Activated T-helper 2 cell treated with anti-CD3 and anti-CD28 coated beads, Interferon-gamma antibody, Interleukin-2, Interleukin-4, amounts not matched to agents 10 μg/mL and 5 μg/mL and 100 μg/mL, durations not matched to agents 14 hours and 24 hours and 36 hours (primary cell): ENCODE measurements around the gene MMGT1. TPM values are rescaled to one million over a fixed set of nuclear protein-coding genes. Genes with fewer than 3 reads are reported as not detected.

Experiments
- DNase-seq: peaks from one replicate; pipeline ENCODE4 v3.0.0; 2021; ENCODE audit warnings: low spot score
- H3K27ac Mint-ChIP-seq: one replicate; pipeline ENCODE4 v1.8.0; 2021; ENCODE audit warnings: mixed read lengths
- H3K27me3 Mint-ChIP-seq: one replicate; pipeline ENCODE4 v1.8.0; 2021; ENCODE audit warnings: low read depth, mixed read lengths
- H3K36me3 Mint-ChIP-seq: one replicate; pipeline ENCODE4 v1.8.0; 2021; ENCODE audit warnings: low read depth, mixed read lengths
- H3K4me1 Mint-ChIP-seq: one replicate; pipeline ENCODE4 v1.8.0; 2021; ENCODE audit warnings: low read depth, mixed read lengths
- H3K4me3 Mint-ChIP-seq: one replicate; pipeline ENCODE4 v1.8.0; 2021; ENCODE audit warnings: low read depth, mild to moderate bottlenecking, moderate library complexity, mixed read lengths
- H3K9me3 Mint-ChIP-seq: one replicate; pipeline ENCODE4 v1.8.0; 2021; ENCODE audit warnings: mixed read lengths
- intact Hi-C: fragments of 100-400 bp; cut with micrococcal nuclease; formaldehyde crosslinking; loops from one replicate; pipeline ENCODE4 v1.15.1; 2023
- total RNA-seq: library from RNA; stranded (reverse); gene quantifications from 2 replicates; pipeline ENCODE4 v1.2.3, GENCODE V29; 2022

The MMGT1 gene
- total RNA-seq: 24.0 and 24.6 TPM in 2 replicates

DNA sequence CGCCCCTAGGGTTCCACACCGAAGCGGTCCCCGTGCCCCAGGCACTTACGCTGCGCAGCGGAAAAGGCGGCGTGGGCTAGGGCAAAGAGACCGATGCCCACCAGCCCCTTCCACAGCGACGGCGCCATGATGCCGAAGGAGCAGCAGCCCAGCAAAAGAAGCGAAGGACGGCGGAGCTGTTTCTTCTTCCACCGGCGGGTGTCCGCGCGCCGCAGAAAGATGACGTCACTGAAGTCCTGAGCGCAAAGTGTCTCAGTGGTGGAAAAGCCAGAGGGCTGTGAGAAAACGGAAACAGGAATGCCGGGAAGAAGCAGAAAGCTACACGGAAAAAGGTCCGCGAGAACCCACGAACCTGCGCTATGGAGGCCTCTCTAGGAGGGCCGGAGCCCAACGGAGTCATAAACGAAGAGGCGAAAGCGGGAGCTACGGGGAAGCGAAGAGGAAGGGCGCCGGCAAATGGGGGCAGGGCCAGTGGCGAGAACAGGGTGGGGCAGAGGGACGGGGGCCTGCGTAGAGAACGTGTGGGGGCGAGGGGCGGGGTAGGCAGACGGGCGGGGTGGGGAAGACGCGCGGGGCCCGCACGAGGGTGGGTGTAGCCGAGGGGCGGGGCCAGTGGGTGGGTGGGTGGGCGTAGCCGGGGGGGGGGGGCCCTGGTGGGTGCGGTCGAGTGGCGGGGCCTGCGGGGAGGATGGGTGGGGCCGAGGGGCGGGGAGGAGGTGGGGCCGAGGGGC lies at the start of gene MMGT1:
MMGT1 (minus strand) TSS at position 441 of the 731 bp plus-strand sequence; CDS start at position 128, 313 bp downstream.
- intact Hi-C loops: loop anchor here (1.0 to 5.0 kb wide), 3 partner anchors 12 to 524 kb away; partner anchors contain the start of genes HTATSF1, INTS6L and SLC9A6
- Mint-ChIP-seq H3K4me1 (peaks cover 31% of the 10 kb centered on the region), H3K27me3 (peaks cover 11% of the 10 kb centered on the region), H3K9me3 (no peaks in the 10 kb centered on the region), H3K27ac (peak within 1 kb of the TSS; percentile 97), H3K36me3 (no peaks in the 10 kb centered on the region), H3K4me3 (peak within 1 kb of the TSS; percentile 97)
- peak; percentile 74 for DNase-seq

DNA sequence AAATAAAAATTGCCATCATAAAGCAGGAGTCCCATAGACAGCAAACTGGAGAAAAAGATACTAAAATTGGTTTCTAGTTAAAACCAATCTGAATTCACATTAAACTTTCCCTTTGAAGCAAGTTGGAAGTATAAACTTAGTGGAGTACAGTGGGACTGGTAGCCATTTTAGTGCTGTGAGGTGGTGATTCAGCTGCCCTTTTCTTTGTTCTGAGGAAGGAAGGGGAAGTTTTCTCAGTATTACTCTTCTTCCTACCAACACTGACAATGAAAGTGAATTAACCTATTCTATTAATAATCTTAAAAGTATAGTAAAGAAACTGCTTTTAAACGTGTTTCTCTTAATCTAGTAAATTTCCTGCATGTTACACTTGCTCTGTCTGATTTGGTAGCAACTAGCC lies 48.1 kb upstream of the MMGT1 start:
- H3K27ac Mint-ChIP-seq: peak overlapping the region; percentile 70
- intact Hi-C loops: loop anchor here (10.0 kb wide), 1 partner anchor 183 kb away; no protein-coding TSS in a partner anchor
- H3K36me3 Mint-ChIP-seq: peaks cover 30% of the 10 kb centered on the region
- H3K4me3 Mint-ChIP-seq: no peak overlapping the region
- peaks cover 9% of the 10 kb centered on the region for H3K4me1 Mint-ChIP-seq
- DNase-seq: no peak
- no peaks in the 10 kb centered on the region for H3K9me3 Mint-ChIP-seq
- no peaks in the 10 kb centered on the region for H3K27me3 Mint-ChIP-seq

DNA sequence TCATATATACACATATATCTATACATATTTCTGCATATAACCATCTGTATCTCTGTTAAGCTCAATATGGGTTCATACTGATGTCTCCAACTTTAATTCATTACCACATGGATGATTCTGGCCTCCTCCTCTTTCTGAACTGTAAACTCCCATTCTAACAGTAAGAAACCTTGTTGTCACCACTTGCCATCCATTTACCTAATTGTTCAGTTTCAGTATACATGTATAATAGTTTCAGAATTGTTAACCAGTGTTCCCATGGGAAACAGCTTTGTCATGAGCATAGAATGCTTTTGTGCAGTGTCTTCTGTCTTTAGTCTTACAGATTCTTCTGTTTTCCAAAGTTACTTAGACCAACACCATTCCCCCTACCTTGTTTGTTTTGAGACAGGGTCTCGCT lies 47.4 kb upstream of the MMGT1 start:
- intact Hi-C loops: loop anchor here (10.0 kb wide), 1 partner anchor 184 kb away; no protein-coding TSS in a partner anchor
- DNase-seq: no peak
- Mint-ChIP-seq H3K36me3 (peaks cover 31% of the 10 kb centered on the region), H3K9me3 (no peaks in the 10 kb centered on the region), H3K4me1 (peaks cover 9% of the 10 kb centered on the region), H3K27me3 (no peaks in the 10 kb centered on the region), H3K27ac (peak overlapping the region; percentile 25), H3K4me3 (no peak overlapping the region)

DNA sequence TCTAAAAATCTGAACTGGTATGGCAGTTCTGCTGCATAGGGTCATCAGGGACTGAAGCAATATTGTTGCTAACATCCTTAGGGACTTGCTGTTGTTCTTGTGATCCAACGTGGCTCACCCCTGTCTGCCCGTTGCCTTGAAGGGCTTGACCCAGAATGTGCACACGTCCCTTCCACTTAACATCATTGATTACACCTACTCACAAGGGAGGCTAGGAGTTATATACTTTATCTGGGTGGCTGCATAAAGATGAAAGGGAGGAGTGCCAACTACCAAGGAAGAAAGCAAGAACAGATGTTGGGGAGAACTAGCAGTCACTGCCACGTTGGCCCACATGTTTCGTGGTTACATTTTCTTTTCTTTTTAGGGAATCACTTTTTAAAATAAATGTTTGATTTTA lies 45.4 kb upstream of the MMGT1 start:
- Mint-ChIP-seq H3K4me3 (no peak overlapping the region), H3K27ac (no peak overlapping the region), H3K9me3 (no peaks in the 10 kb centered on the region), H3K4me1 (peaks cover 9% of the 10 kb centered on the region), H3K27me3 (no peaks in the 10 kb centered on the region), H3K36me3 (peaks cover 34% of the 10 kb centered on the region)
- DNase-seq: no peak
- intact Hi-C loops: no loop called here

DNA sequence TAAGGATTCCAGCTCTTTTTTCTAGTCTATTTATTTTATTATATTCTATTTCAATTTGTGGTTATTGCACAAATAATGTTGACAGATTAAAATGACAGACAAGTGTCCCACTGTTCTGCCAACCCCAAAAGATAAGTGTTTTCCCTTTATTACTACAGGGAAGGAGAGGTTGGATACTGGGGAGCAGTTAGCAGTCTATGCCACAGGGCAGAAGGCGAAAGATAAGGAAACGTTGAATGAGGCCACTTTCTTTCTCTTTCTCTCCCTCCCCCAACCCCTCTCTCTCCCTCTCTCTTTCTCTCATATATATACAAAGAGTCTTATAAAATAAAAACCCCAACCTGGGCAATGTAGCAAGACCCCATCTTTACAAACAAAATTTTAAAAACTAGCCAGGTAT lies 43.1 kb upstream of the MMGT1 start:
- Mint-ChIP-seq H3K4me1 (peaks cover 9% of the 10 kb centered on the region), H3K4me3 (no peak overlapping the region), H3K9me3 (no peaks in the 10 kb centered on the region), H3K36me3 (peaks cover 33% of the 10 kb centered on the region), H3K27ac (no peak overlapping the region), H3K27me3 (no peaks in the 10 kb centered on the region)
- intact Hi-C loops: no loop called here
- no peak for DNase-seq

DNA sequence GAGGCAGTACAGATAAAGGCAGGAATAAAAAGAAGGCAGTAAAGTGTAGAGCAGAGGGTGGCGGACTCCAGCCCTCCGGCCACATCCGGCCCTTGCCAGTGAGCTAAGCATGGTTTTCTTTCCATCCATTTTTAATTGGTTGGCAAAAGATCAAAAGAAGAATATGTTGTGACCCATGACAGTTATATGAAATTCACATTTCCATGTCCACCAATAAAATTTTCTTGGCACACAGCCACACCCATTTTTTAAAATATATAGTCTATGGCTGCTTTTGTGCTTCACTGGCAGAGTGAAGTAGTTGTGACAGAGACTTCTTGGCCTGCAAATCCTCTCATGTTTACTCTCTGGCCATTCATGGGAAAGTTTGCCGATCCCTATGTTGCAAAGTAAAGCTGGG lies 41.2 kb upstream of the MMGT1 start:
- H3K4me3 Mint-ChIP-seq: no peak overlapping the region
- DNase-seq: no peak
- H3K4me1 Mint-ChIP-seq: no peaks in the 10 kb centered on the region
- H3K27me3 Mint-ChIP-seq: no peaks in the 10 kb centered on the region
- H3K9me3 Mint-ChIP-seq: no peaks in the 10 kb centered on the region
- H3K36me3 Mint-ChIP-seq: peaks cover 28% of the 10 kb centered on the region
- no peak overlapping the region for H3K27ac Mint-ChIP-seq
- intact Hi-C loops: no loop called here

DNA sequence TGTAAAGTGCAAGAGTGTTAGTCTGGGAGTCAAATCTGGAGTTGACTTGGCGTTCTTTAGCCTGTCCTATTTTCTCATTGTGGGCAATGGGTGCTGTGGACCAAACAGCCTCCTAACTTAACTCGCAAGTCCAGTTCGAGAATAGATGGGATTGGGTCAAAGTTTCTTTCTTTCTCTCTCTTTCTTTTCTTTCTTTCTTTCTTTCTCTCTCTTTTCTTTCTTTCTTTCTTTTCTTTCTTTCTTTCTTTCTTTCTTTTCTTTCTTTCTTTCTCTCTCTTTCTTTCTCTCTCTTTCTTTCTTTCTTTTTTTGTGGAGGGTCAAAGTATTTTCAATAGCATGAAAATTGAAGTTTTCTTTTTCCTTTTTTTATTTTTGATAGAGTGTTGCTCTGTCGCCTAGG lies 14.5 kb upstream of the MMGT1 start:
- DNase-seq: no peak
- intact Hi-C loops: no loop called here
- Mint-ChIP-seq H3K9me3 (no peaks in the 10 kb centered on the region), H3K36me3 (peaks cover 15% of the 10 kb centered on the region), H3K27me3 (no peaks in the 10 kb centered on the region), H3K27ac (no peak overlapping the region), H3K4me3 (no peak overlapping the region), H3K4me1 (peaks cover 44% of the 10 kb centered on the region)

DNA sequence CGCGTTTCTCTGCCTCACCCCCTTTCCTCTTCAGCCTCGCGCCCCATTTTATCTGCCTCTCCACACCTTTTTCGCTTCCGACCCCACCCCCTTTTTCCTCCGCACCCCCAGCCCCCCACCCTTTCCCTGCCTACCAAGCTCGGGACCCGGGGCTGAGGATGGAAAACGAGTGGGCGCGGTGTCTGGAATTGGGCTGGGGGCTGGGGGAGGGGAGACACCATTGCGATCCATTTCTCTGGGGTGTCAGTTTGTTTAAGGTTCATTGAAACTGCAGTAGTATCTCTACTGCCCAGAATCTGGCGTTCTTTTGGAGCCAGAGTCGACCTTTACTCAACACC lies 12.2 kb upstream of the MMGT1 start:
- H3K4me1 Mint-ChIP-seq: peaks cover 41% of the 10 kb centered on the region
- peak overlapping the region; percentile 60 for H3K27ac Mint-ChIP-seq
- intact Hi-C loops: loop anchor here (1.0 kb wide), 1 partner anchor 12 kb away; no protein-coding TSS in a partner anchor
- peak overlapping the region; percentile 90 for H3K4me3 Mint-ChIP-seq
- peaks cover 3% of the 10 kb centered on the region for H3K36me3 Mint-ChIP-seq
- no peaks in the 10 kb centered on the region for H3K27me3 Mint-ChIP-seq
- no peaks in the 10 kb centered on the region for H3K9me3 Mint-ChIP-seq
- DNase-seq: no peak

DNA sequence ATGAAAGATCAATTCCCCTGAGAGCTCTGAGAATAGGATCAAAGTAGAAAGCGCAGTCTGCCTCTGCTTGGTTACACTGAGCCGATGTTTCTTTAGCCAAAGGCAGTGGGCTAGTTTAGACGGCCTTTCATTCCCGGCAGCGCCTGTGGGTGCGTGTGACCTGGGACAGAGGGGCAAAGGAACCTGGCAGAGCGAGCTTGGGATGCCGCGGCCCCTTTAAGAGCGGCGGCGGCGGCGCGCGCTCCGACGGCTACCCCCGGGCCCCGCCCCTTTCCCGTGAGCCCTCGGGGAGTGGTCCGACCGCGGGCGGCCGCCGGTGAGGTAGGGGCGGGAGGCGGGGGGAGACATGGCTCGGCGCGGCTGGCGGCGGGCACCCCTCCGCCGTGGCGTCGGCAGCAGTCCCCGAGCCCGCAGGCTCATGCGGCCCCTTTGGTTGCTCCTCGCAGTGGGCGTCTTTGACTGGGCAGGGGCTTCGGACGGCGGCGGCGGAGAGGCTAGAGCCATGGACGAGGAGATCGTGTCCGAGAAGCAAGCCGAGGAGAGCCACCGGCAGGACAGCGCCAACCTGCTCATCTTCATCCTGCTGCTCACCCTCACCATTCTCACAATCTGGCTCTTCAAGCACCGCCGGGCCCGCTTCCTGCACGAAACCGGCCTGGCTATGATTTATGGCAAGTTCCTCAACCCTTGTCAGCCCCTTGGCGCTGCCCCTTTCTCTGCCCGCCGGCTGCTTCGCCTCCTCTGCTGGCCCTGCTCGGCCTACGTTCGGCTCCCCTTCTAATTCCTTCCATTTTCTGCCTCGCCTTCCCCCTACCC lies 11.6 kb upstream of the MMGT1 start, which contains the start of gene SLC9A6:
SLC9A6 (plus strand) TSS at position 279 of the 816 bp plus-strand sequence; CDS start at position 503, 224 bp downstream.
- Mint-ChIP-seq H3K9me3 (no peaks in the 10 kb centered on the region), H3K27me3 (no peaks in the 10 kb centered on the region), H3K36me3 (peaks cover 3% of the 10 kb centered on the region), H3K4me1 (peaks cover 40% of the 10 kb centered on the region), H3K27ac (peak within 1 kb of the TSS; percentile 88), H3K4me3 (peak within 1 kb of the TSS; percentile 90)
- DNase-seq: peak; percentile 55
- intact Hi-C loops: loop anchor here (1.0 kb wide), 1 partner anchor 11 kb away; no protein-coding TSS in a partner anchor

DNA sequence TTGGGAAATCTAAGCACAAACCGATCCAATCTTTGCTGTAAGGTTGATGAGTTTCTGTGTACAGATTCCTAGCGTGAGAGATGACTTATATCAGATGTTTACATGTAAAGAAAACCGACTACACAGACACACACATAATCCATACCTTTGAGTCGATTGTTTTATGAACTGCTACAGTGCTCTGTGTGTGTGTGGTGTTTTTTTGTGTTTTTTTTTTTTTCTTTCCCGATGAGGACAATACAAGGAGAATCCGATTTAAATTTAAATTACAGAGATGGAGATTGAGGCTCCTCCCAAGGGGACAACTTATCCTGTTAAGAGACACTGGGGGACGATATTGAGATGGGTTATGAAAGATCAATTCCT lies 11.0 kb upstream of the MMGT1 start:
- Mint-ChIP-seq H3K36me3 (peaks cover 3% of the 10 kb centered on the region), H3K4me1 (peaks cover 40% of the 10 kb centered on the region), H3K4me3 (peak overlapping the region; percentile 82), H3K27ac (peak overlapping the region; percentile 88), H3K27me3 (no peaks in the 10 kb centered on the region), H3K9me3 (no peaks in the 10 kb centered on the region)
- intact Hi-C loops: loop anchor here (1.0 kb wide), 1 partner anchor 10 kb away; no protein-coding TSS in a partner anchor
- DNase-seq: no peak

DNA sequence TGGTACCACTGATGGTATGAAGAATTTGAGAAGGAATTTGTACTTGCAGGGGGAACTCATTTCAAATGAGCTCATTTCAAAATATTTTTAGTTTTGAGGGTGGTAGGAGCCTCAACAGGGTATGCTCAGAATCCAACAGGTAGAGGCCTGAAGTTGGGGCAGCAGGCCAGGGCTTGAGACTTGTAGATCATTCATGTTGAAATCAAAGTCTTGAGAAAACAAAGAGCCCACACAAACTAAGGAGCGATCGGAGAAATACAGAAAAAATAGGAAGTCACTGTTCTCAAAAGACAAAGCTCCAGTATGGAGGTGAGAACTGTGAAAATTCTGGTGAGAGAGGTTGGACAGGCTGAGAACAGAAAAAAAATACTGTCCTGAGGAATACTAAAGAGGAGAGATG lies 10.5 kb upstream of the MMGT1 start:
- peak overlapping the region; percentile 88 for H3K27ac Mint-ChIP-seq
- H3K36me3 Mint-ChIP-seq: no peaks in the 10 kb centered on the region
- peak overlapping the region; percentile 82 for H3K4me3 Mint-ChIP-seq
- H3K9me3 Mint-ChIP-seq: no peaks in the 10 kb centered on the region
- DNase-seq: no peak
- intact Hi-C loops: no loop called here
- no peaks in the 10 kb centered on the region for H3K27me3 Mint-ChIP-seq
- H3K4me1 Mint-ChIP-seq: peaks cover 38% of the 10 kb centered on the region

DNA sequence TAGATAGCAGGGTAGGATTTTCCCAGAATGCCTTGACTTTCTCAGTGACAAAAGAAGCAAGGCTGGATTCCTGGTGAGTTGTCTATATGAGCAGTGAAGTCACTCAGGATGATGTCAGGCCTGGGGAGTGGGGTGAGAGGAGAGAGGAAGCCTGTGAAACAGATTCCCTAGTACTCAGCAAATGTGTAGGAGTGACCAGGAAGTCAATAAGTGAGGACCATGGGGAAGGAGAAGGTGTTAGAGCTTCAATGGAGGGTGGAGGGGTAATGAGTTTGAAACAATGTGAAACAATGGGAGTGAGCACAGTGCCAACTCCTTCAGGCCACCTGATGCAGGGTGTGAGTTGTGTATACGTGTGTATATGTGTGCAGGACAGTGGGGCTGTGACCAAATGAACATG lies 9.1 kb upstream of the MMGT1 start:
- Mint-ChIP-seq H3K36me3 (no peaks in the 10 kb centered on the region), H3K27ac (peak overlapping the region; percentile 50), H3K27me3 (peaks cover under 1% of the 10 kb centered on the region), H3K4me3 (peak overlapping the region; percentile 82), H3K4me1 (peaks cover 40% of the 10 kb centered on the region), H3K9me3 (no peaks in the 10 kb centered on the region)
- intact Hi-C loops: no loop called here
- DNase-seq: no peak

DNA sequence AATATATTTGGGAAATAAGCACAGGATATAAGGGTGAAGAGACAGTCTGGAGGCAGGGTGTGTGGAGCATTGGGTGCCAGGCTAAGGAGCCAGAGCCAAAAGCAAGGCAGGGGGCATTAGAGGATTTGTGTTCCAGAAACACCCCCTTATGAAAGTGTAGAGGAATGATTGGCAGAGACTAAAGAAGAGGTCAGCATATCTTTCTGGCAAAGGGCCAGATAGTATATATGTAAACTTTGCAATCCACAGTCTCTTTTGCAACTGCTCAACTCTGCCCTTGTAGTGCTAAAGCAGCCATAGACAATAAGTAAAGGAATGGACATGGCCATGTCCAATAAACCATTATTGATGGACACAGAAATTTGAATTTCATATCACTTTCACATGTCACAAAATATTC lies 7.9 kb upstream of the MMGT1 start:
- Mint-ChIP-seq H3K4me1 (peaks cover 39% of the 10 kb centered on the region), H3K36me3 (no peaks in the 10 kb centered on the region), H3K27ac (no peak overlapping the region), H3K27me3 (peaks cover 9% of the 10 kb centered on the region), H3K9me3 (no peaks in the 10 kb centered on the region), H3K4me3 (no peak overlapping the region)
- DNase-seq: no peak
- intact Hi-C loops: no loop called here
